NCI-H2196 (cell line): Measurements from ENCODE around the gene BLOC1S6.
A peak's percentile ranks its signal among the peaks of the same experiment; 100 is the strongest.

Experiments used
- DNase-seq: peaks from one replicate; lab custom pipeline; 2025; ENCODE audit not compliant: unreplicated experiment; lab: John Stamatoyannopoulos, UW

BLOC1S6 gene, protein sequence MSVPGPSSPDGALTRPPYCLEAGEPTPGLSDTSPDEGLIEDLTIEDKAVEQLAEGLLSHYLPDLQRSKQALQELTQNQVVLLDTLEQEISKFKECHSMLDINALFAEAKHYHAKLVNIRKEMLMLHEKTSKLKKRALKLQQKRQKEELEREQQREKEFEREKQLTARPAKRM

DNA sequence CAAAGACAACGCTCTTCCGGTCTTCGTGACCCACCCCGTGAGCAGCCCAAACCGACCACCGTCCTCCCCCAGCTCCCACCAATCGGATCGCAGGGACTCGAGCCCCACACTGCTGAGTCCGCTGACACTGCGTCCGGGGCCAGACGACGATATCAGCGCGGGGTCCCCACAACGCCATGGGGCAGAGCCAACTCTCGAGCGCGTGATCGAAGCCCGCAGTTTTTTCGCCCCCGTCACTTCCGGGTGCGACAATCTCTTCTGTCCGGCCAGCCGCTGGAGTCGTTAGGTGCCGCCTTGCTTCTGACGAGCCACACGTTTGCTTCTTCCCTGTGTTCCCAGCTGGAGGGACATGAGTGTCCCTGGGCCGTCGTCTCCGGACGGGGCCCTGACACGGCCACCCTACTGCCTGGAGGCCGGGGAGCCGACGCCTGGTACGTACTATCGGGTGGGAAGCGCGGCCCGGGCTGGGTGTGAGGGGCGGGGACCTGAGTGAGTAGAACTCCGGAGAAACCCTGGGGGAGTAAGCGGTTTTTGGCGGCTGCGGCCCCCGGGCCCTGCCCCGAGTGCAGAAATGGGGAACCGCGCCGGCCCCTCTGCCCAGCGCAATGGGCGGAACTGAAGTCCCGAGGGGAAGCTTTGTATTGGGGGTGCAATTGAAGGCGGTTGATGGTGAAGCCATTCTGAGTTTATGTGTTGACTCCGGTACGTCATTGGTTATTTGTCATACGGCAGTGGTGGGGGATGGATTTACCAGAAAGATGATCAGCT lies at the start of gene BLOC1S6:
BLOC1S6 (plus strand) TSS at position 285 of the 768 bp plus-strand sequence; CDS start at position 350, 65 bp downstream.
- peak; percentile 72 for DNase-seq

- DNase-seq = no peak
Measured at GRCh38 chr15:45539680-45540079, 47.5 kb upstream of the BLOC1S6 start.

DNA sequence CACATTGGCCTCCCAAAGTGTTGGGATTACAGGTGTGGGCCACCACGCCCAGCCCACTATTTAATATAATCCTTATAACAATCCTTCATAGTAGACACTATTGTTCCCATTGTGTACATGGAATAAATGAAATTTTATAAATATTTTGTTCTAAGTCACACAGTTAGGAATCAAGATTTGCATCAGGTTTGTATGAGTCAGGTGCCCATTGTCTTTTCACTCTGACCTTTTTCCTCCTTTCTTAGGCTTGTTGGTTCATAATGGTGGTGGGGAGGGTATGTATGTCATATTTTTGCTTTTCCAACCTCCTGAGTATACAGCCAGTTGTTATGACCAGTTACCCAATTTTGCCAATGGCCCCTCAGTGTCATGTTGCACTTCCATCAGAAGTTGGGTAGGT lies 46.6 kb upstream of the BLOC1S6 start:
- no peak for DNase-seq

DNA sequence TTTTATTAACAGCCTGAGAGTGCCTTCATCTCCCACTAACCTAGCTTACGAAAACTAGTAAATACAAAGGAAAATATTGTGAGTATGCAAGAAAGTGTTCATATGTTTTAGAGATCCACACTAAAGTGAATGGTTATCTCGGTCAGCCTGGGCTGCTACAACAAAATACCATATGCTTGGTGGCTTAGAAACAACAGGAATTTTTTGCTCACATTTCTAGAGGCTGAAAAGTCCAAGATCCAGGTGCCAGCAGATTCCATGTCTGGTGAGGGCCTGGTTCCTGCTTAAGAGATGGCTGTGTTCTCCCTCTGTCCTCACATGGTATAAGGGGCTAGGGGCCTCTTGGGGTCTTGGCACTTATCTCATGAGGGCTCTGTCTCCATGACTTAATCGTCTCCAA lies 44.1 kb upstream of the BLOC1S6 start:
- no peak for DNase-seq

GRCh38 chr15:45544266-45545023 lies 42.7 kb upstream of the BLOC1S6 start:
- DNase-seq = no peak

DNA sequence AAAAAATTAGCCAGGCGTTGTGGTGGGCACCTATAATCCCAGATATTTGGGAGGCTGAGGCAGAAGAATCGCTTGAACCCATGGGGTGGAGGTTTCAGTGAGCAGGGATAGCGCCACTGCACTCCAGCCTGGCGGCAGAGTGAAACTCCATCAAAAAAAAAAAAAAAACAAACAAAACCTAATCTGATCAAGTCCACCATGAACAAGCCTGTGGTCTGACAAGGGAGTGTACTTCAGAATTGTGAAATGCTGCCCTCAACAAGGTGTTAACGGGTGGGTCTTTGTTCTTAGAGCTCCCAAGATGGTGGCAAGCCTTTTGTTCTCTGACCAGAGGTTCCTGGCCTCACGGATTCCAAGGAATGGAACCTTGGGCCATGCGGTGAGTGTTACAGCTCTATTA lies 40.4 kb upstream of the BLOC1S6 start:
- no peak for DNase-seq

DNA sequence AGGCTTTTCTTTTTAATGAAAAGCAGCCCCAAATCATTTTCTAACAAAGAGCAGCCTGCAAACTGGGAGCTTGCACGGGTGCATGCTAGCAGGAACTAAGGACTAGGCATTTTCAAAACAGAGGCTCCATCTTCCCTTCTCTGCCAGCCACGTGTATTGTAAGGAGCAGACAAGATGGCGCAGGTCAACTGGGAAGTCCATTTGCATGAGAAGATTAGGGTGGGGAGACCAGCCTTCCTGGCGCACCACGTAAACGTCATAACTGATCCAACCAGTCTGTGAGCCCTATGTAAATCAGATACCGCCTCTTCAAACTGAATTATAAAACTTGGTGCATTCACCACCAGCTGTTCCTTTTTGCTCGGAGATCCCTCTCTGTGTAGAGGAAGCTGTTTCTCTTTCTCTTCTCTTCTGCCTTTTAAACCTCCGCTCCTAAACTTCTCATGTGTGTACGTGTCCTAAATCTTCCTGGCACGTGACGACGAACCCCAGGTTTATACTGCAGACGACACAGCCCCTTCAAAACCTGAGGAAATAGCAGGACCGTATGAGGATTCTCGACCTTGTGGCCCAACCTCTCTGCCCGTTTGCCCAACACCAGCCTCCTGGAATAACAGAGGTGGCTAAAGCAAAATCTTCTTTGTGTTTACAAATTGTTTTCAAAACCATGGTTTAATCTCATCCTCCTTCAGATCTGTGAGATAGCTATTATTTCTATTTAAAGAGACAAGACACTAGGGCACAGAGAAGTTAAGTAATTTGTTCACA lies 38.2 kb upstream of the BLOC1S6 start:
- DNase-seq = no peak

- DNase-seq = no peak
Measured at GRCh38 chr15:45549541-45550220, 37.5 kb upstream of the BLOC1S6 start.

DNA sequence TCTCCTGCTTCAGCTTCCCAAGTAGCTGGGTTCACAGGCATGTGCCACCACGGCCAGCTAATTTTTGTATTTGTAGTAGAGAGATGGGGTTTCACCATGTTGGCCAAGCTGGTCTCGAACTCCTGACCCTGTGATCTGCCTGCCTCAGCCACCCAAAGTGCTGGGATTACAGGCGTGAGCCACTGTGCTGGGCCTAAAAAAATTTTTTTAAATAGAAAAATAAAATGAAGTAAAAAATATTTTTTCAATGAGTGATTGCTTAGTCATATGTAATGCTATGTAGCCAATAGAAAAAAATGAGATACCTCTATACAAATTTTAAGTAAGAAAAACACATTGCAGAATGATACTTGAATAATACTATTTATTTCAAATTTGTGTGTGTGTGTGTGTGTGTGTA lies 36.7 kb upstream of the BLOC1S6 start:
- DNase-seq = no peak

DNA sequence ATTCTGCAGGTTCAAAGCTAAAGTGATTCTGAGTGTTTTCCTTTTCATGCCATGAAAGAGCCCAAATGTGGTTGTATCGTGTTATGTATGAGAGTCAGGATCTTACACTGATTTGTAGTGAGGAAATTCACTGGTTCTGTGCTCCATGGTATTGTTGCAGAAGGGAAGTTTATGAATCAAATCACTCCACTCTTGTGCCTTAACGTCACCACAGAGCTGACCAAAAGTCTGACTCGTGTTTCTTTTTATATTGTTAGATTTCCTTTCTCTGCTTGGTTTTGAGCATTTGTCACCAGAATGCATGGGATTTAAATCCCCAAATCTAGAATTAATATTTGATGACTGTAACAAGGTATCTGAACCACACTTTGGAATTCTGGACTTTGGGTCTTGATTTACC lies 35.5 kb upstream of the BLOC1S6 start:
- DNase-seq = no peak

DNA sequence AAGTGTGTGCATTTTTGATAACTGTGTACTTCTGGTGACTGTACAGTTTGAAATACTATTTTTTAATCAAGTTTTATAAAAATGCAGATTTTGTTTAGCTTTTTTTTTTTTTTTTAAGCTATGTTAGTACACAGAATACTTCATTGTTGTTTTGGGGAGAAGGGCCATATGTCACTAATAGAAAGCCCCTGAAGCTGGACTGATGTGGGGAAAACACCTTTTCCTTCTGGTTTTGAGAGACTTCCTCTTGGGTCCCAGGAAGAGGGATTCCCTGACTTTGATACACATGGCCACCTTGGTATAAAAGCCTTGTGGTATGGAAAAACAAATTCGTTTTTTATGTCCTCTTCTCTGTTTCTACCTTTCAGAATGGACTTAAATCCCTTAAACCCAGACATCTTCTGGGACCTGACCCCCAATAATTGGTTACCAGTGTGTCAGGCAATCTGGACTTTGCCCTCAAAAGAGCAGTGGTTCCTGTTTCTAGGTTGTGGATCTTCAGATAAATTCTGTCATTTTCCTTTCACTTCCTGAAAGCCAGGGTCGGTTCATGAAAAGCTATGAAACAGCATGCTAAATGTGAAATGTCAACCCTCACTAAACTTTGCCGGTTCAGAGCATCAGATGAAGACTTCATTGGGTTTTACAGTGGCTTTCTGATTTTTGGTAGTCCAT lies 31.1 kb upstream of the BLOC1S6 start:
- DNase-seq = no peak

DNA sequence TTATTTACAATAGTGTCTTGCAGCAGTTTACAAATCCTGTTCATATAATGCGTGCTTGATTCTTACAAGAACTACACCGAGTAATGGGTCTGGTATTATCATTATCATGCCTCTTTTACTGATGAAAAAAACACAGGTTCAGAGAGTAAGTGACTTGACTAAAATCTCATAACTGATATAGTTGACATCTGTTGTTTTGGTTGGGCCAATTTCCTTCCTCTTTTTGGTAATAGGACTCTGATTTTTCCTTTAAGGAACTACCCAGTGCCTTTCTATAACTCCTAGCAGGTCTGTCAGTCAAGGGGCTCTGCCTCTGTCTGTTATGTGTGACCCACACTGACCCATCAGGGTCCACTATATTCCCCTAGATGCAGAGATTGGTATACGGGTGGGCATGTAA lies 14.6 kb upstream of the BLOC1S6 start:
- no peak for DNase-seq

DNA sequence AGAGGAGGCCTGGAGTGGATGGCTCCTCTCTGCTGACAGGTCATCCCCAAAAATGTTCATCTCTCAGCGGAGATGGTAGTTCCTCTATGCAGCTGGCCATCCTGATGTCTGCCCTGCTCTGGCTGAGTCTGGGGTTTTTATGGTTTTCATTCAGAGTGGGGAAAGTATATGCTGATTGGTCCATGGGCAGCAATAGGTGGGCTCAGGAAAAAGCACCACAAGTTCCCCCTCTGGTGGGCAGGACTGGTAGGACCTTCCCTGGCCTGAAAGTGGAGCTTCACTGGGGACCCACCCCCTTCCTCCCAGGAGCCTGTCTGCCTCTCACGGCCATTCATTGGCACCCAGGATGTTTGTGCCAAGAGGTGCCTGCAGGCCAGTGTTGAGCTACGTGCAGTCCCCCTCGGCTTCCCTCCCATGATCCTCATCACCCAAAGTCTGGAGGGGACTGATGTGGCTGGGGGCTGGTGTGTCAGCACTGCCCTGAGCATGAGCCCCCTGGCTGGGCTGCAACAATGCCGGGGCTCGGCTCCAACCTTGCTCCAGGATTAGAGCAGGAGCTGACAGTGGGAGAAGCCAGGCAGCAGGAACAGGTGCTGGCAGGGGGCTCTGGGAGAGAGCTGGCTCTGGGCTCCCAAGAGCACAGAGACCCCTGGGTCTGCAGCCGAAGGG lies 13.1 kb upstream of the BLOC1S6 start:
- DNase-seq = no peak

DNA sequence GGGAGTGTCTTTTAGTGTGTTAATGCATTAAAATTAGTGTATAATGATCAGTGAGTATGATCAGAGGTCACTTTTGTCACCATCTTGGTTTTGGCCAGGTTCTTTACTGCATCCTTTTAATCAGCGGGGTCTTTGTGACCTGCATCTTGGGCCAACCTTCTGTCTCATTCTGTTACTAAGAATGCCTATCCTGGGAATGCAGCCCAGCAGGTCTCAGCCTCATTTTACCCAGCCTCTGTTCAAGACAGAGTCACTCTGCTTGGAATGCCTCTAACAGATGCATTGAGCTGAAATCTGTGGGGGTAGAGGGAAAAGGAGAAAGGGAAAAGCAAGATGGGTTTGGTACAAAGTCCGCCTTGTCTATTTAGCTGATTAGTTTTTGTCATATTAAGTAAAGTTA lies 5.3 kb upstream of the BLOC1S6 start:
- no peak for DNase-seq

DNA sequence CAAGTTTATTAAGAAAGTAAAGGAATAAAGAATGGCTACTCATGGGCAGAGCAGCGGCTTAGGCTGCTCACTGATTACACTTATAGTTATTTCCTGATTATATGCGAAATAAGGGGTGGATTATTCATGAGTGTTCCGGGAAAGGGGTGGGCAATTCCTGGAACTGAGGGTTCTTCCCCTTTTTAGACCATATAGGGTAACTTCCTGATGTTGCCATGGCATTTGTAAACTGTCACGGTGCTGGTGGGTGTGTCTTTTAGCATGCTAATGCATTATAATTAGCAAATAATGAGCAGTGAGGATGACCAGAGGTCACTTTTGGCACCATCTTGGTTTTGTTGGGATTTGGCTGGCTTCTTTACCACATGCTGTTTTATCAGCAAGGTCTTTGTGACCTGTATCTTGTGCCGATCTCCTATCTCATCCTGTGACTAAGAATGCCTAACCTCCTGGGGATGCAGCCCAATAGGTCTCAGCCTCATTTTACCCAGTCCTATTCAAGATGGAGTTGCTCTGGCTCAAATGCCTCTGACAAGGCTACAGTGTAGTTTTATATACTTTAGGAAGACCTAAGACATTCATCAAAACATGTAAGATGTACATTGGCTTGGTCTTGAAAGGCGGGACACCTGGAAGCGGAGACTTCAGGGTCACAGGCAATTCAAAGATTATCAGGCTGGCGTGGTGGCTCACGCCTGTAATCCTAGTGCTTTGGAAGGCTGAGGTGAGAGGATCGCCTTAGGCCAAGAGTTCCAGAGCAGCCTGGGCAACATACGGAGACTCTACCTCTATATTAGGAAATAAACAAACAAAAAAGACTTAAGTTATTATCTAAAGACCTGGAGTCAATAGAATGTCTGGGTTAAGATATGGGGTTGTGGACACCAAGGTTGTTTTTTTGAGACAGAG lies 3.2 kb upstream of the BLOC1S6 start:
- DNase-seq = no peak

DNA sequence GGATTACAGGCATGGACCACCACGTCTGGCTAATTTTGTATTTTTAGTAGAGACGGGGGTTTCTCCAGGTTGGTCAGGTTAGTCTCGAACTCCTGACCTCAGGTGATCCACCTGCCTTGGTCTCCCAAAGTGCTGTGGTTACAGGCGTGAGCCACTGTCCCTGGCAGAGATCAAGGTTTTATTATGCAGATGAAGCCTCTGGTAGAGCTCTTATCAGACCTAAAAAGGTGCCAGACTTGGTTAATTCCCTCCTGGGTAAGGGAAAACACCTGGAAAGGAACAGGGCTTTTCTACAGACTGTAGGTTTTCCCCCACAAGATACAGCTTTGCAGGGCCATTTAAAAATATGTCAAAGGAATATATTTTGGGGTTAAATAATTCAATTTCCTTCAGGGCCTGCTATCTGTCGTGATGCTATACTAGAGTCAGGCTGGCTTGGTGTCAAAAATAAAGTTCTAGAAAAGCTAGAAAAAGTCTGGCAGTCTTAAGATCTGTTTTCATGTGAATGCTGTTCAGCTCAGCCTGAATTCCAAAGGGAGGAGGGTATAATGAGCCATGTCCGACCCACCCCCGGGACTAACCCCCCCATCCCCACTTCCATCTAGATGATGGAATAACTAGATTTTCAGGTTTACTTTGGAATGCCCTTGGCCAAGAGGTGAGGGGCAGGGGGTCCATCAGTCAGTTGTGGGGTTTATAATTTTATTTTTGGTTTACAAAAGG lies 1.9 kb upstream of the BLOC1S6 start:
- DNase-seq = no peak

- DNase-seq = no peak
Measured at GRCh38 chr15:45586125-45586524, 1.1 kb upstream of the BLOC1S6 start.

- no peak for DNase-seq
Measured at GRCh38 chr15:45586601-45587094, 531 bp upstream of the BLOC1S6 start.
